RWPE2 (cell line): ENCODE measurements around the gene THSD7B.

ENCODE experiments used
- ATAC-seq: fragments of 200-7000 bp; cut with Tn5 transposase; 3 replicates; pipeline ENCODE4 v1.9.1; 2021; ENCODE audit warnings: low read depth
- DNase-seq: peaks from one replicate; pipeline ENCODE4 v3.0.0-alpha.2; 2020; ENCODE audit warnings: low spot score
- H3K27ac ChIP-seq: fragments of 450-650 bp; 2 replicates; pipeline ENCODE4 v1.5.1; 2017; ENCODE audit warnings: mild to moderate bottlenecking; ENCODE audit not compliant: poor library complexity, severe bottlenecking
- H3K27me3 ChIP-seq: fragments of 250-450 bp; sonication (Bioruptor Pico); 2 replicates; pipeline ENCODE4 v1.5.1; 2021; ENCODE audit warnings: mild to moderate bottlenecking, moderate library complexity; ENCODE audit not compliant: insufficient read depth, poor library complexity, severe bottlenecking
- H3K36me3 ChIP-seq: fragments of 250-450 bp; sonication (Bioruptor Pico); 2 replicates; pipeline ENCODE4 v1.5.1; 2020; ENCODE audit warnings: low read depth, mild to moderate bottlenecking, moderate library complexity
- H3K4me1 ChIP-seq: fragments of 250-450 bp; sonication (Bioruptor Pico); 2 replicates; pipeline ENCODE4 v1.5.1; 2021; ENCODE audit warnings: mild to moderate bottlenecking, moderate library complexity; ENCODE audit not compliant: insufficient read depth, poor library complexity, severe bottlenecking
- H3K4me3 ChIP-seq: fragments of 250-450 bp; sonication (Bioruptor Pico); 2 replicates; pipeline ENCODE4 v1.5.1; 2021; ENCODE audit warnings: mild to moderate bottlenecking, moderate library complexity; ENCODE audit not compliant: severe bottlenecking
- H3K9me3 ChIP-seq: fragments of 250-450 bp; sonication (Bioruptor Pico); 2 replicates; pipeline ENCODE4 v1.5.1; 2021; ENCODE audit warnings: mild to moderate bottlenecking, moderate library complexity; ENCODE audit not compliant: severe bottlenecking
- CTCF ChIP-seq: fragments of 450-650 bp; IDR thresholded peaks from one replicate; pipeline ENCODE4 v1.5.1; 2017; ENCODE audit warnings: mild to moderate bottlenecking, moderate library complexity; ENCODE audit not compliant: poor library complexity, severe bottlenecking

The THSD7B gene

GRCh38 chr2:136798766-136799165 lies 33.4 kb downstream of the THSD7B start:
- no peak overlapping the region for H3K4me3 ChIP-seq
- no peaks in the 10 kb centered on the region for H3K9me3 ChIP-seq

DNA sequence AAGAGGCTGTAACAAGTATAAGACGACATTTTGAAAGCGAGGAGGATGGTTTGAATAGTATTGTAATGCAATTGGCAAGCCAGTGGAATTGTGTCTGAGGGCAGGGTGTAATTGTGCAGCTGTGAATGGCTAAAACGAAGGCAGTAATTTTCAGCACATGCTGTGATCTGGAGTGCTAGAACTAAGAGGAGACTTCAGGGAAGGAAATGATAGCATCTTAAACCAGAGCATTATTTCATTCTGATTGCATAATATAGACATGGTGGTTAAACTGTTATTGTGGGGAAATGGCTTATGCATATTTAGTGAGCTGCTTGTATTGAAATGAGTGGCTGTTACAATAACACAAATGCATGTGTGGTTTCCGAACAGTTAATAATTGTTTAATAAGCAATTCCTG lies 36.3 kb downstream of the THSD7B start:
- ATAC-seq (no peak), DNase-seq (no peak)
- no peaks in the 10 kb centered on the region for H3K4me1 ChIP-seq
- H3K9me3 ChIP-seq = no peaks in the 10 kb centered on the region
- H3K4me3 ChIP-seq = no peak overlapping the region
- H3K27me3 ChIP-seq = no peaks in the 10 kb centered on the region
- H3K27ac ChIP-seq = no peak overlapping the region
- no peaks in the 10 kb centered on the region for H3K36me3 ChIP-seq
- no peak for TF ChIP-seq CTCF

More at GRCh38 chr2:136798766-136799165, 33.4 kb downstream of the THSD7B start:
- ATAC-seq (no peak), DNase-seq (no peak)
- Histone ChIP-seq H3K4me1 (no peaks in the 10 kb centered on the region), H3K36me3 (no peaks in the 10 kb centered on the region), H3K27me3 (no peaks in the 10 kb centered on the region), H3K27ac (no peak overlapping the region)
- no peak for TF ChIP-seq CTCF

DNA sequence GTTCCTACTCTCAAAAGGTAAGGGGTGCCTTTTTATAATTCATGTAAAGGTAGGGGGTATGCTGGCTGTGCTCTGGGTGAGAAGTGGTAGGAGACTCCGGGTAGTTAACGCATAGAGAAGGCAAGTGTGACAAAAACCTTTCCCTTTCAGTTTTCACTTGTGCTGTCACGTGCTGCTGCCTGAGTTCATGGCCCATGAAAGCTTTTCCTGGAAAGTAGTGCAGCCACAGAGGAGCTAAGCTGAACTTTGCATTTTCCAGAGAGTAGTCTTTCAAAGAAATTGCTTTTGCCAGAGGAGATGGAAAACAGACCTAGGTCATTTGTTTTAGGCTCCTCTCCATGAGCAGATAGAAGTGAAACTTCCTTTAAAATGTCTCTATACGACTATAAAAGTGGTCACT lies 44.7 kb downstream of the THSD7B start:
- DNase-seq = no peak
- H3K27ac ChIP-seq = no peak overlapping the region

GRCh38 chr2:136818839-136819238 lies 53.5 kb downstream of the THSD7B start:
- Histone ChIP-seq H3K36me3 (no peaks in the 10 kb centered on the region), H3K27me3 (no peaks in the 10 kb centered on the region), H3K4me1 (no peaks in the 10 kb centered on the region), H3K4me3 (no peak overlapping the region), H3K27ac (no peak overlapping the region), H3K9me3 (no peaks in the 10 kb centered on the region)
- DNase-seq = no peak
- no peak for ATAC-seq
- no peak for TF ChIP-seq CTCF

More for the DNA sequence above, 44.7 kb downstream of the THSD7B start:
- ATAC-seq = no peak
- no peaks in the 10 kb centered on the region for H3K4me1 ChIP-seq
- no peaks in the 10 kb centered on the region for H3K9me3 ChIP-seq
- H3K36me3 ChIP-seq = no peaks in the 10 kb centered on the region
- H3K4me3 ChIP-seq = no peak overlapping the region
- TF ChIP-seq CTCF = no peak
- no peaks in the 10 kb centered on the region for H3K27me3 ChIP-seq

GRCh38 chr2:136823291-136823690 lies 57.9 kb downstream of the THSD7B start:
- Histone ChIP-seq H3K27ac (no peak overlapping the region), H3K4me3 (no peak overlapping the region), H3K27me3 (no peaks in the 10 kb centered on the region), H3K9me3 (no peaks in the 10 kb centered on the region), H3K36me3 (no peaks in the 10 kb centered on the region), H3K4me1 (no peaks in the 10 kb centered on the region)
- DNase-seq (no peak), ATAC-seq (no peak)
- TF ChIP-seq CTCF = no peak
